ENCODE data around the gene UBL4B. TPM values are rescaled to one million over a fixed set of nuclear protein-coding genes. Genes with fewer than 3 reads are reported as not detected.
"Not testable (repeated sequence)": the region's sequence is repeated elsewhere in the genome, so short reads cannot be mapped to it uniquely, and the experiment has no call there.

Gene UBL4B
- total RNA-seq, 1 donor from 2014 or later: not detected

GRCh38 chr1:110070671-110071242 is 41.5 kb upstream of the UBL4B start, which contains the start of gene ALX3:
Gene ALX3 (minus strand): TSS chr1:110070672. CDS start chr1:110070612, 60 bp downstream.
- ATAC-seq (no peak), DNase-seq (no peak)
- TF ChIP-seq CTCF (IDR thresholded peaks at IDR 0.05): no peak
- Histone ChIP-seq H3K9me3 (no peaks in the 10 kb centered on the region), H3K36me3 (no peaks in the 10 kb centered on the region), H3K27me3 (ENCODE audit: low read depth) (peaks cover 81% of the 10 kb centered on the region), H3K27ac (no peak within 1 kb of the TSS), H3K4me3 (peak within 1 kb of the TSS; percentile 22), H3K4me1 (peaks cover 27% of the 10 kb centered on the region)
- intact Hi-C loops (cut with DNase I): no loop called here

GRCh38 chr1:110074166-110074565 is 38.1 kb upstream of the UBL4B start:
- Histone ChIP-seq H3K4me1 (peaks cover 12% of the 10 kb centered on the region), H3K27me3 (ENCODE audit: low read depth) (peaks cover 61% of the 10 kb centered on the region), H3K36me3 (no peaks in the 10 kb centered on the region), H3K27ac (no peak overlapping the region), H3K9me3 (no peaks in the 10 kb centered on the region), H3K4me3 (no peak overlapping the region)
- intact Hi-C loops (cut with DNase I): no loop called here
- no peak for DNase-seq
- no peak for ATAC-seq
- TF ChIP-seq CTCF (IDR thresholded peaks at IDR 0.05): no peak

GRCh38 chr1:110076789-110077500 is 35.3 kb upstream of the UBL4B start:
- intact Hi-C loops (cut with DNase I): no loop called here
- DNase-seq (no peak), ATAC-seq (no peak)

GRCh38 chr1:110079995-110080394 is 32.2 kb upstream of the UBL4B start:
- H3K9me3 ChIP-seq; H3K4me3 ChIP-seq; DNase-seq; H3K27ac ChIP-seq; intact Hi-C loops (cut with DNase I); ATAC-seq; H3K36me3 ChIP-seq: not testable (repeated sequence)
- peaks cover 24% of the 10 kb centered on the region for H3K27me3 ChIP-seq (ENCODE audit: low read depth)
- H3K4me1 ChIP-seq: peaks cover 19% of the 10 kb centered on the region

More at GRCh38 chr1:110076789-110077500, 35.3 kb upstream of the UBL4B start:
- no peaks in the 10 kb centered on the region for H3K9me3 ChIP-seq
- no peaks in the 10 kb centered on the region for H3K36me3 ChIP-seq
- peaks cover 35% of the 10 kb centered on the region for H3K27me3 ChIP-seq (ENCODE audit: low read depth)
- H3K27ac ChIP-seq: no peak overlapping the region
- H3K4me1 ChIP-seq: no peaks in the 10 kb centered on the region
- no peak overlapping the region for H3K4me3 ChIP-seq
- no peak for TF ChIP-seq CTCF (IDR thresholded peaks at IDR 0.05)

GRCh38 chr1:110081061-110081460 is 31.2 kb upstream of the UBL4B start:
- intact Hi-C loops (cut with DNase I): no loop called here
- ATAC-seq (no peak), DNase-seq (no peak)
- Histone ChIP-seq H3K4me1 (peaks cover 21% of the 10 kb centered on the region), H3K27ac (no peak overlapping the region), H3K4me3 (no peak overlapping the region), H3K9me3 (no peaks in the 10 kb centered on the region), H3K36me3 (no peaks in the 10 kb centered on the region), H3K27me3 (ENCODE audit: low read depth) (peaks cover 27% of the 10 kb centered on the region)
- no peak for TF ChIP-seq CTCF (IDR thresholded peaks at IDR 0.05)

- DNase-seq: no peak
- intact Hi-C loops (cut with DNase I): no loop called here
- H3K9me3 ChIP-seq: no peaks in the 10 kb centered on the region
- no peak overlapping the region for H3K27ac ChIP-seq
- no peak for ATAC-seq
- H3K27me3 ChIP-seq (ENCODE audit: low read depth): peaks cover 21% of the 10 kb centered on the region
- no peak for TF ChIP-seq CTCF (IDR thresholded peaks at IDR 0.05)
- H3K4me3 ChIP-seq: no peak overlapping the region
- no peaks in the 10 kb centered on the region for H3K36me3 ChIP-seq
- H3K4me1 ChIP-seq: peaks cover 21% of the 10 kb centered on the region
Observed at GRCh38 chr1:110082477-110082876, 29.8 kb upstream of the UBL4B start.
